GM21360 (cell line): Measurements from ENCODE around the gene MARK3.

Experiments
- ATAC-seq: cut with Tn5 transposase; IDR thresholded peaks from one replicate; pipeline ENCODE4 v1.9.1; 2021; ENCODE audit warnings: mild to moderate bottlenecking, moderate library complexity; ENCODE audit not compliant: unreplicated experiment

The MARK3 gene

GRCh38 chr14:103546652-103547454 is 161.6 kb downstream of the MARK3 start:
- no peak for ATAC-seq

- no peak for ATAC-seq
These were observed 162.3 kb downstream of the MARK3 start for GRCh38 chr14:103547455-103547940.

- no peak for ATAC-seq
These were observed 162.8 kb downstream of the MARK3 start for GRCh38 chr14:103547941-103548462.

GRCh38 chr14:103548463-103549351 is 163.5 kb downstream of the MARK3 start:
- no peak for ATAC-seq

- no peak for ATAC-seq
These were observed 164.4 kb downstream of the MARK3 start for GRCh38 chr14:103549361-103550311.

- ATAC-seq: no peak
These were observed 165.5 kb downstream of the MARK3 start for GRCh38 chr14:103550451-103551337.

DNA sequence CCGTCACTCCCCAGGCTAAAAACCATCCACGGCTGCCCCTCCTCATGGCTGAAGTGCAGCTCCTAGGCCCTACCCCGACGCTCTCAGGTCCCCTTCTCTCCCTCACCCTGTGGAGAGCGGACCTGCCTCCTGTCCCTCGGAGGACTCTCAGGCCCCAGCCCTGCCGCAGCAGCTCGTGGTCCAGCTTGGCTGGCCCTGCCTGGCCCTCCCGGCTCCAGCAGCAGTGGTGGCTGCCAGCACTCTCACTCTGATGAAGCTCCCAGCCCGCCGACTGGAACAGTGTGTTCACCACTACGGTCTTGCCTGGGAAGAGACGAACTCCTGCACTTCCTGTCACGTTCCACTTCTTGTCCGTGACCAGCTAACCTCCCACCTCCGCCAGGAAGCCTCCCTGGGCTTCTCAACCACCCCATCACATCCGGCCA is 166.1 kb downstream of the MARK3 start:
- no peak for ATAC-seq

DNA sequence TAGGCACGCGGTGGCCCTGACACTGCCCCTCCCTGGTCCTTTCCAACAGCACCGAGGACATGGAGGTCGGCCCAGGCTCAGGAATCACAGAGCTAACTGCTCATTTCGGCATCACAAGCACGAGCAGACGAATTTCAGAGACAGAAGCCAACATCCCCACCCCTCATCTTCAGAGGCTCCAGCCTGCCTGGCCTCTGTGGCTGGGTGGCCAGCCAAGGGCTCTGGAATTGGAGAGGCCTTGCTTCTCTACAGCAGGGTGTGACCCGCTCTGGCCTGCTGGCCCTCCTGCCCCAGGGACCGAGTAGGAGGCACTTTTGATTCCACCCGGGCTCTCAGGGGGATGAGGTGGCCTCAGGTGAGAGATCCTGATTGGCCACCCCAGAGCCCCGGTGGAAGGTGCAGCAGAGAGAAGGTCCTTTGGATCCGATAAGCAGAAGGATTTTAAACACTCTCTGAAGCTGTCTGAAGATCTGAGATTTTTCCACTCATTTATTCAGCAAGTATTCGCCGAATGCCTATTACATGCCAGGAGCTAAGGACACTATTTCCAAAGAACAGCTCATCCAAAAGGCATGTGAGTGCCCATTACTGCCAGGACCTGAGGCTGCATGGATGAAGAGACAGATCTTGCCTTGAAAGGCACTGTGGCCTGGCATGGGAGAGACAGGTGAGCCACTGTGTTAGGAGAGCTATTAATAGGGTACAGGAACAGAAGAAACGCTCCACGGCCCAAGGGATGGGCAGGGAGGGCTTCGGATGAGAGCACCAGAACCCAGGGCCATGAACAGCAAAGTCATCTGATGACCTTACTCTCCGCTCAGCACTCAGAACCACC is 167.0 kb downstream of the MARK3 start:
- no peak for ATAC-seq

DNA sequence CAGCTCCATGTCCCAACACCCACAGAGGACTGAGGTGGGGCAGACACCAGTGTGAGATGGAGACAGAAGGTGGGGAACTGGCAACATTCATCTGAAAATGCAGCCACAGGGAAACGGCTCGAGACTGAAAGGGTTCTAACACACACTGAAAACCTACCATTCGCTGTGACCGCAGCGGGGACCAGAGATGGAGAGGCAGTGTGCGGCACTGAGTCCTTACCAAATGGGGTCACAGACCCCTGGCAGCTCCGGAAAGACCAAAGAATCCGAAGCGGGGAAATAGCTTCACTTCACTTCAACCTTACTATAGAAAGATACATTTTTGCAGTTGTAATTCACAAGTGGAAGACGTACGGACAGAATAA is 167.6 kb downstream of the MARK3 start:
- ATAC-seq: no peak
